Middle frontal gyrus (tissue), 1 donor: ENCODE measurements around the gene TRIM9.

Source experiments
- DNase-seq: peaks from one replicate; pipeline ENCODE4 v3.0.0-alpha.2; 2015; ENCODE audit warnings: low spot score; ENCODE audit errors: extremely low spot score

The TRIM9 gene

DNA sequence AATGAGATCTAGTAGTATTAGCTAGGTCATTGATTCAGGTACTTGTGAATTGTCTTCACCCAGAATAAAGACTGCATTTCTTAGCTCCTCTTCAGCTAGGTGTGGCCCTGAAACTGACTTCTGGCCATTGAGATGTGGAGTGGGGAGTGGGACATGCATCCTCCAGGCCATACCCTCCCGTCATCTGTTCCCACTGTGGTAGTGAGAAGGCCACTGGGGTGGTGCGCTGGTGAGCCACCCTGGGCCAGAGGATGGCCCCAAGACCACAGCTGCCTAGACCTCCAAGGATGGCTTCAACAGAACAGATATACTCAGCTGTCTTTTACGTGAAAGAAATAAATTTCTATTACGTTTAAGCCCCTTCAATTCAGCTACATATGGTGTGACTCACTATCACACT, 36.5 kb downstream of the TRIM9 start:
- no peak for DNase-seq

DNA sequence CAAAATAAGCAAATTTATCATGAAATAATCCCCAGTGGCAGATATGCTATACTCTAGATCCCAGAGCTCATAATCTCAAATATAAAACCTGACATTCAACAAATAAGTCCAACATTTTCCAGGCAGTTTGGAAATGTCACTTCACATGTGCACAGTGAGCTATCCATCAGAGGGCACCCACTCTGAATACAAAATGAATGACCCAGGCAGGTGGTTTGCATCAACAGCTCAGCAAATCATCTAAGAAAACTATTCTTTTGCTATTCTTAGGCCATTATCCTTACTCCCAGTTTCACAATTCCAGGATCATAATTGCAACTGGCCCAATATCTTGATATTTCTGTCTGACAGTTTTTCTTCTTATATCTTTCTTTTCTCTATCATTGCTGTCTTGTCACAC, 38.5 kb downstream of the TRIM9 start:
- no peak for DNase-seq

DNA sequence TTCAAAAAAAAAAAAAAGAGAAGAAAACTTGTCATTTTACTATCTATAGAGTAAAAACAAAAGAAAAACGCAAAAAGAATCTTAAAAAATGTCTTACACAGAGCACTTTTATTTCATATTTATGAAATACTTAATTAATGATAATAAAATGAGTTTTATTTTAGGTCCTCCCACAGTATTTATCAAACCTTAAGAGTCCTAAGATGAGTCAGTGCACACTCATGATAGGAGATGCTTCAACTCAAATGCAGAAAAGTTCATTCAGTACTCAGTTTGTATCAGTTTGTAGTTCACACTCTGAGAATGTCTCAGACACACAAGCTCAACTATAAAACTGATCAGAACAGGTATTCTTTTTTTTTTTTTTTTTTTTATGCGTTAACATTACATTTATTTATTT, 41.7 kb downstream of the TRIM9 start:
- DNase-seq: no peak

DNA sequence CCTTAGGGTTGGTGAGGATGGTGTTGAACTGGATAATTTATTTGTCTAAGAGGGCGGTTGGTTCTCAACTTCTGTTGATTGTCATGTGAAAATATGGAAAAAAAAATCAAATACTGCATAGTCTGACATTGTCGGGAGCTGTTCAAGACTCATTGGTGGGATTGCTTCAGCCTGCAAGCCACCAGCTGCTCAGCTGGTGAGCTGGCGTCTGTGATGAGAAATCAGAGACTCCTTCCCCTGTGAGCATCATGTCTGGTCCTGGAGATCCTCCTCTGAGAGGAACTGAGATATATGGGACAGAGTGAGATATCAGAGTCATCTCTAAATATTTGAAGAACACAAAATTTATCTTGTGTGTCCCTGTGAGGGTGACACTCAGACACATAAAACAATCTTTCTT, 49.9 kb downstream of the TRIM9 start:
- no peak for DNase-seq

DNA sequence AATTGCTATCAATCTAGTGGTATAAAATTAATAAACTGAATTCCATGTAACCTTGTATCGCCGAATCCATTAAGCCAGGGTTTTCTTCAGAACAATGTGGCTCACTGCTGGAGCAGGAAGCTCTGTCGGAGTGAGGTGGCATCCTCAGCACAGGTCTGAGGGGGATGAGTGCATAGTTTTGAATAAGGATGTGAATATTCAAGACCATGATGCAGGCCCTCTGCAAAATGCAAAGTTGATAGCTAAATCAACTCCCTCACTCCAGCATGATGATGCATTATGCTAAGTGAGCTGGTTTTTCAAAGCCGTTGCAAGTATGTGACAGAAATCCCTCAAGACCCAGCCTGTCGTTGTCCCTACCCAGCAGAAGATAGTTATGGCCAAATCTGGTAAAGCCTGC, 53.0 kb downstream of the TRIM9 start:
- DNase-seq: no peak

DNA sequence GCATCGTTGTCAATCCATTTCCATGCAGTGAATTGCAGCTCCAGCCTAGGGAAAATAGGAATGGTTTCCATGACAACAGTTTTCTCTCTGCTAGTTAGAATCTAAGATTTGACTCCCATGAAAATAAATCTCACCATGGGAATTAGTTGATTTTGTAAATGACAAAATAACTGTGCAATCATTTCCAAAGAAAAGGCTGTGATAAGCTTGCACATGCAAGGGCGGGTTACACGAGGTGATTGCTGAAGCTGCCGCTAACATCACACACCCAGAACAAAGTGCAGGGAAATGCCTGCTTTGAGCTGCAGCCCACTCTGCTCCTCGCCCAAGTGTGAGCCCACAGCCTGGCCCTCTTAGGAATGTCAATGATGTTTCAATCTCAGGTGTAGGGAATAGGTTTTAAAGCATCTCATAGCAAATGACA, 53.8 kb downstream of the TRIM9 start:
- no peak for DNase-seq

DNA sequence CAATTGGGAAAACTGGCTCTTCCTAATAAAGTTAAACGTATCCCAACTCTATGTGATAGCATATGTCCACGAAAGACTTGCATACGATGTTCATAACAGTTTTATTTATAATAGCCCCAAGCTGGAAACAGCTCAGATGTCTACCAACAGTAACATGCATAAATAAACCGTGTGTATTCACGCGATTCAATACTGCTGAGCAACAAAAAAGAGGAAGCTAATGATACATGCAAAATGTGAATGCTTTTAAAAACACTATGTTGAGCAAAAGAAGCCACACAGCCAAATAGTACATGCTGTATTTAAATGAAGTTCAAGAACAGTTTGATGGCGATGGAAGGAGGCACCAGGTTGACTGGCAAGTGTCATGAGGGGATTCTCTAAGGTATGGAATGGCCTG, 55.7 kb downstream of the TRIM9 start:
- DNase-seq: no peak

DNA sequence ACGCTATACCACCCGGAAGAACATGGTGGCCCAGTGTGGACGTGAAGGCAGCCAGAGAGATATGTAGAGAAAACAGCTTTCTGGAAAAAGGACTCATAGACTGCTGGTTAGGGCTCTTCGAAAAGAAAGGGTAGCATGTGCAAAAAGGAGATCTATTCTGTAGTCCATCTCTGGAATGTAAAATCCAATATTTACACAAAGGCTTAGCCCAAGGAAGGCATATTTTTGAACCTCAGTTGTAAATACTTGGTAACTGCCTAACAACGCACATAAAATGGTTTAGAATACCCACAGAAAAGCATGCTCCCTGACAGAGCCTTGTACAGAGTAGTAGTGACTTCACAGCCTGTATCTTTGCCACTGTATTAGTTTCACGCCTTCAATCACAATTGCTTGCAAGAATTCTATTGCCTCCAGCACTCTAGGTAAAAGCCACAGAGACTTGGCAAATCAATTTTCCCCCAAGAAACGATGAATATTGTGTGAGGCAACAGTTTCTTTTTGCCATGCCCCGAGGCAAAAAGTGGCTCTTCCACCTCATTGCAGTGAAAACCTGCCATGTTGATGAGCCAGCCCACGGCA, 59.2 kb downstream of the TRIM9 start:
- no peak for DNase-seq

DNA sequence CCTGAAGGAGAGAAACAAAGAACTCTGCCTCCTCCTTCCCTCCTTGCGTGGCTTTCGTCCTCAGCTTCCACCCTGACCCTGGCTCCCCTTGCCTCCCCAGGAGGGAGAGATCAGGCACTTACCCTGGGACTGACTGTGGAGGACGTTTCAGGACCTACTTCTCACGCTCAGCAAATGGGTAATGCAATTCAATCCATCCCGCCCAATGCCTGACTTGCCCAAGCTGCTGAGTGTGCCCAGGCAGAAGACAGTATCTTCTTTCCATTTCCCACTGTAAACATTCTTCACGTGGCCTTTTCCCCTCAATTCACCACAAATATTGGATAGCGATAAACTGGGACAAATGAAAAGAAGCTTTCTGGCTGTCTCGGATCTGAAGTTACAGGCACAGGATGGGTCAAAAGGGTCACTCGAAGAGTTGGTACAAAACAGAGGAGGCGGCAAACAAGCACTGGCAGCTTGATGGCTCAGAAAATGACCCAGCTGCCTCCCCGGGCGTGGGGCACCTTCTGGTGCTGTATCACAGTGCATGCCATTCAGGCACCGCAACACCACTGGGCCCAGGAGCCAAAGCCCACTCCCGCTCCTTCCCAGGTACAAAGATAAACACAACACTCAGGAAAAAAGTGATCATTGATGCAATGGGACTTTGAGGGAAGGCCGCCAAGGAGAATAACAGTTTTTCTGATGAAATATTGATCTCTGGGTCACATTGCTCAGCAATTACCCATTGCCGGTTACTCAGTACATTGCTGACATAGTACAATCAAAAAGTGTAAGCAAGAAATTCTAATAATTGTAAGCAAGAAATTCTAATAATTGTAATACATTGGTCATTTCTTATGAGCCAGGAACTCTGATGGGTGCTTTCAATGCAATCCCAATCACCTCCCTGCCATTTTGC, 65.8 kb downstream of the TRIM9 start:
- DNase-seq: no peak

DNA sequence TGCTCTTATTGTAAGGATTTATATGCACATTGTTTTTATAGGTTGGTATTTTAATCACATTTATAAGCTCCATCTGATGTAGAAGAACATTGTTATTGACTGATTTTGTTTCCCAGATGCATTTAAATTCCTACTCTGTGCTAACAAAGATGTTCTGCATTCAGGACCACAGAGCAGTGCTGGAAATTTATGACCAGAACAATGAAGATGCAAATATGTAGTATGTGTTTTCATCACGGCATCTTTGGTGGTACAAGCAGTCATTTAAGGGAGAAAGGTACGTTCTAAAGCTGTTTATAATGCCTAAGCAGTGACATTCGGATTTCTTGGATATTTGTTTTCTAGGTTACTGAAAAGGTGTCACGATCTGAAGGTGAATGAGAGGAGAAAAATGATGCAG, 66.5 kb downstream of the TRIM9 start:
- DNase-seq: no peak

DNA sequence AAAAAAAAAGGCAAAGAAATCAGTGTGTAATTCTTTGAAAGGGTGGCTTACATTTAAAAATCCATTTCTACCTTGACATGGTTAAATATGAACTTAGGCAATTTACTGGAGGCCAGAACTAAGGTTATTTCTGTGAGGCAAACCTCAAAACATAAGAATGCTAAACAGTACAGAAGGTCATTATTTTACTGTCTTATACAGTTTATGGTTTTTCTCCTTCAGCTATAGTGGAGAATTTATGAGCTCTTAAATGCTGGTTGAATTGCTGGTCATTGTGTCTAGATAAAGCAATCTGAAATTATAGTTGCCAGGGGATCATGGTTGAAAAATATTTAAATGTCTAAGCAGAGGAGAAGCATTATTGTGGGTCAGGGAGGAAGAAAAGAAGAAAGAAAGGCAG, 70.5 kb downstream of the TRIM9 start:
- no peak for DNase-seq

DNA sequence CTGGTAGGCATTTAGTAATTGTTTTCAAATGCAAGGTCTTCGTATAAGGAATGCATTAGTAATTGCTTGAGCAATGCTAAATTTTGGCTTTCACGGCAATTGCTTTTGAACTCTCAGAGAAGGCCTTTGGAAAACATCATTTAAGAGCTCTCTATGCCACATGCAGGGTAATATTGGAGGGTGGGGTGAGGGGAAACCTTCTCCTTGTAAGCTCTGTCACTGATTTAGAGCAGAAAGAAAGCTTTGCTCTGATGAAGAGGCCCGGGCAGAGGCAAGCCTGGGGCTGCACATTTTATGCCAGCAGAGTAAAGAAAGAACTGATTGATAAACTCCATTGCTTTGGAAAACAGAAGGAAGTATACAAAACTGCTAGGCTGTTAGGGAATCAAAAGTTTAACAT, 70.9 kb downstream of the TRIM9 start:
- DNase-seq: no peak

DNA sequence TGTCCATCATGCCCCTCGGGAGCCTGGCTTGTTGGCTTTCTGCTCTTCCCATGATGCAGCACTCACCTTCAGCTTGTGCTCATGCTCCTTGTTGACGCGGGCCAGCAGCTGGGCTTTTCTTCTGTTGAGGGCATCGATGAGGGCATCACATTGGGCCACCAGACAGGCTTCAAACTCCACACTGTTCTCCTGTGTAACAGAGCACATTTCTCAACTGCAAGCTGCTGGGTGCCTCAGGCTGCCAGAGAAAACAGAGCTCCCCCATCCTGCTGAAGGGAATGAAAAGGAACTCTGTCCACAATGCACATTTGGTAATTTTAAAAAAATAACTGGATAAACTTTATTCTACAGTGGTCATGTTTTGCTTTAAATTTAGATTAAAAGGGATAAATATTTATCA, 72.1 kb downstream of the TRIM9 start:
- DNase-seq: no peak

DNA sequence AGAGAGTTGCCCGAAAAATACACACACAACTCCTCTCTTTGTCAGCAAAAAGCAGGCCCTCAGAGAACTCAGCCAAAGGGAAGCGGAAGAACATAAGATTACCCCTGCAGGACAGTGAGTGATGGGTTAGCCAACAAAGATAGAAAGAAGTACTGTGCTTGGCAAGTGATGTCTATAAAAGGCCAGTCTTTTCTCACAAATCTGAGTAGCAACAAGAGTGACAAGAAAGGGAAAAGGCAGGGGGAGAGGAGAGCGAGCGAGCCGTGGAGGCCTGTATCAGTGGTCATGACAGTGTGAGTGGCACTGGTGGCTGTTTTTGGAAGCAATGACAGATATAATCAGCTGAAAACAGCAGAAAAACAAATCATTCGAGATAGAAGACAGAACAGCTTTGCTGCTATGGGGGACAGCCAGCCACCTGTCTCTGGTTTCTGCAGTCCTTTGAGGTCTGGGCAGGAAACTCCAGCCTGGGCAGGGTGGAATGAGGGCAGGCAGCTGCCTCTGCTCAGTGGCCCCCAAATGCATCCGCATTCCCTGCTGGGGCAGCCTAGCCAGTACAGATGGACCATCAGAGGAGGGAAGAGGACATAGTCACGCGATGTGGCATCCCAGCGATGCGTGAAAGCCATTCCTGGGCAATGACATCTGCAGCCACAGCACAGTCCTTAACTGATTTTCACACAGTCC, 74.7 kb downstream of the TRIM9 start:
- no peak for DNase-seq

DNA sequence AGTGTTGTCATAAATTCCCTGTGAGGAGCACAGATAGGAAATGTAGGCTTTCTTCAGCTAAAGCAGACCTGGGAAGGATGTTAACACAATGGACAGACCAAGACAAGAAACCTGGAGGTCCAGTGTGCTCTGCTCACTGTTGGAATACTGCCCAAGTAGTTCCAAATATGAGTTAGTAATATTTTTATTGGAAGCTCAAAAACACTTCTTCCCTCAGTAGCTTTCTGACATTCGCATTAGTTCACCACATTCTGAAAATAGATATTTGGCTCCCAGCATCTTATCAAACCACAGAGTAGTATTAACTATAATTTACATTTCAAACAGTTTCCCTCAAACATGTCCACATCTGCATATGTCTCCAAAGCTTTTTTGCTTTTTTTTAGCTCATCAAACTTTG, 75.8 kb downstream of the TRIM9 start:
- no peak for DNase-seq

DNA sequence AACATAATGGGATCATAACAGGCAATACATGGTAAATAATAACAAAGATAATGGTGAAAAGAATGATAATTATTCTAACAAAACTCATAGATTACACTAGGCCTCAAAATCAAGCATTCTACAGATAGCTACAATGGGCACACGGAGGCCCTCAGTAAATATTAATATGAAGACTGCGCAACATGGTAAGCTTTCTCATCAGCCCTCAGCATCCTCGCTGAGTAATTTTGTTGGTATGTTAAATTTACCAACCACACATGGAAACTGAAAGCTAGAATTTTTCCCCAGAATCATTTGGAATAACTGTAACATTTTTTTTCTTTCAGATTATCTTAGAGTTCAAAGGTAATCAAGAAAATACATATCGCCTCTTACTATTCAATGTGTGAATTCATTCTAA, 76.4 kb downstream of the TRIM9 start:
- DNase-seq: no peak

DNA sequence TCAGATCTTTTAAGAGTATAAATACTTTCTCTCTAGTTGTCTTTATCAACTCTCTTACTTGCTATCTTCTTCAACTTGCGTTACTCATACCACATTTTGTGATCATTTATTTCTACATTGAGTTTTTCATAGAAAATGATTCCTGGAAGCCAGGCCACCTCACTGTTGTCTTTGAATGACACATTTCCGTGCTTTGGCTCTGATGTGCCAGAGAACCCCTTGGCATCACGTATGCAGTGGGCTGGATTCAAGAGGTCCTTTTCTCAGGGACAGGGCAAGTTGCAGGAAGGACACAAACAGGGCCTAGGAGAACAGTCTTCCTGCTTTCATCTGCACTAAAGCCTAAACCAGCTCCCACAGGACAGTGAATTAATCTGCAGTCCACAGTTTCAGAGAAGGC, 80.3 kb downstream of the TRIM9 start:
- no peak for DNase-seq

DNA sequence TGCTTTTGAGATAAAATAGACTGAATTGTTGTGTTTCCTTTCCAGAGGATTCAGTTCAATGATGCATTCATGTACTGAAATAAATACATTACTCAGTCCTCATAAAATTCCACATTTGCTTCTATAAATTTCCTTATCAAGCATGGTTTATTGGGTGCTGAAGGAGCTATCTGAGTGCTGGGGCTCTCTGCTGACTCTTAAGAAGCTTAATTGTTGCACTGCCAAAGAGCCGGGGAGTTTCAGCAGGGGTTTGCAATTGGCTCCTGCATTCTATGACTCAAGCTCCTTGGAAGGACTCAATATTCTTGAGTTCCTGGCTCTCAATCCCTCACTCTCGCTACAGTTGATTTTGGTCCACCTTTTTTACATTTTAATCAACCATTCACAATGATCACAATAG, 80.8 kb downstream of the TRIM9 start:
- no peak for DNase-seq

DNA sequence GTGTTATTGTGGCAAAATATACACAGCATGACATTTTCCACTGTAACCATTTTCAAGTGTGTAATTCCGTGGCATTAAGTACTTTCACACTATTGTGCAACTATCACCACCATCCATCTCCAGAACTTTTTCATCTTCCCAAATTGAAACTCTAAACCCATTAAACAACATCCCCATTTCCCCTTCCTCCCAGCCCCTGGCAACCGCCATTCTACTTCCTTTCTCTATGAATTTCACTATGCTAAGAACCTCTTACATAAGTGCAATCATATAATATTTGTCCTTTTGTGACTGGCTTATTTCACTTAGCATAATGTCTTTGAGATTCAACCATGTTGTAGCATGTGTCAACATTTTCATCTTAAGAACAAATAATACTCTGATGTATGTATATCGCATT, 82.8 kb downstream of the TRIM9 start:
- no peak for DNase-seq

DNA sequence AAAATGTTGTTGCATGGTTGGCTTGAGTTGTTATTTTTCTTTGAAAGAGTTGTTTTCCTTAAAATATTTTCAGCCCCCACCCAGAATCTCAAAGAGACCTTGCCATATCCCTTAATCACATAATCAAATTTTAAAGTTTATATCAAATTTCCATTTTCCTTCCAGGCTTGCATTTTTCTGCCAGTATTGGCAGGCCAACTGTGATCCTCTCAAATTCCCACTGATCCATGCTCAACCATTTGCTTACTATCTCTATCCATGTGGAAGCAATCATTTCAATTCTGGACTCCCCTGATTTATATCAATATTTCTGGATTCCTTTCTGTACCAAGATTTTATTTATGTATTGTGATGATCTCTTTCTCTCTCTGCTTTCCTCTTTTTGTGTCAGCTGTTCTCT, 86.5 kb downstream of the TRIM9 start:
- no peak for DNase-seq

DNA sequence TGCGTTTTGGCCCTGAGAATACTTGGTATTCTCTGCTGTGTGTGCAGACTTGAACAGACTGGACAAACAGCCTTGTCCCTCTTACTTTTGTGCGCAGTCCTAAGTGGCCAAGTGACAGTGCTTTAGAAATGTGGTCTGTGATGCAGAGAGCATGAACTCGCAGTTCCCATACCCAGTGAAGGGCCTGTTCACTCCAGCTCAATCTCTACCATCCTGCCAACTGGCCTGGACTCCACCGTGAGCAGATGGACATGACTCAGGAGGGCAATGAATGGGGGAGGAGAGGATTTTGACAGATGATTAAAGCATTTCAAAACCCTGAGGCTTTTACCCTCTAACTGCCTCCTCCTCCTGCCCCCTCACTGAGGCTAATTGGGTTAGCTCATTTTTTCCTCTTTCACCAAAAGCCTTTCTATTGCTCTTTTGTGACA, 88.1 kb downstream of the TRIM9 start:
- peak; percentile 61 for DNase-seq

DNA sequence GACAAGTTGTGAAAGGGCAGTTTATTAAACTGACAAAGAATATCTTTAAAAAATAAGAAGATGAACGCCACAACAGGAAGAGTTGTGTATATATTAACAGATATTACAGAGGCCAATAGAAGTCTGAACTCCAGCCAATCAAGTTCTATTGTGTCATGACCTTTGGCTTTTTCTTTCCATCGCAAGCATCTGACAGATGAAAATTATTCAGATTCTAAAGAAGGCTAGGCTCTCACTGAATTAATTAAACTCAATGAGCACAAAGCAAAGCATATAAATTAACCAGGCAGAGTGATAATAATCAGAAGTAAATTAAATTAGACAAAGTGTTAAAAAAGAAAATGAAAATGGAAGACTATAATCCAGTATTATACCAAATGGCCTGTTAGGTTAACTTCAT, 88.6 kb downstream of the TRIM9 start:
- no peak for DNase-seq
